GM19043 (cell line): ENCODE data around the gene OR6C2.
"Not testable (repeated sequence)": the region's sequence is repeated elsewhere in the genome, so short reads cannot be mapped to it uniquely, and the experiment has no call there.

Experiments used
- ATAC-seq: cut with Tn5 transposase; IDR thresholded peaks from one replicate; pipeline ENCODE4 v1.9.1; 2021; ENCODE audit warnings: low read depth; ENCODE audit not compliant: unreplicated experiment

The OR6C2 gene

DNA sequence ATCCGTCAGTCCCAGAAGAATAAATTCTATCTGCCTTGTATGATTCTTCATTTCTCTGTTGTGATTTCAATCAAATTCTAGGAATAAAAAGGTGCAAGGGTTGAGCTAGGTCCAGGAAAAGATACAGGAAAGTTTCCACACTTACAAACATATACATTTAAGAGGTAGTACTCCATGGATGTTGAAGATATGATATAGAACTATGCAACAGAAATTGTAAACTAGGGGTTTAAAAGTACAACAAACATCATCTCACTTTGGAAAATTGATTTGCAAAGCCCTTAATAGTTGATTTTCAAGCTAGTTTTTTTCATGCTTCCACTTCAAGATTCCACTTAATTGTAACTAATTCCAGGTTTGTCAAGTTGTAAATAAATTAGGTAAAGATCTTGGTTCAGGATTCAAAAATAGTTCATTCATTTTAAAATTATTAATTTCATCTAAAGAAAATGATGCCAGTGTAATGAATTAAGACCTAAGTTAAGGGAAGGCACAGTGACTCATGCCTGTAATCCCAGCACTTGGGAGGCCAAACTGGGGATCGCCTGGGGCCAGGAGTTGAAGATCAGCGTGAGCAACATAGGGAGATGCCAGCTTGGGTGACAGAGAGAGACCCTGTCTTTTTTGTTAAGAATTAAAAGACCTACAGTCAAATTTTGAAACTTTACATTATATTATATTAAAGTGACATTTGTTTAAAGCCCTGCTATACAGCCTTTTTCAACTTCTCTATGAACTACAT is 26.4 kb downstream of the OR6C2 start, which contains the start of gene OR6C70:
Gene OR6C70 (minus strand): TSS at position 51 of the 742 bp plus-strand sequence. CDS start 0 bp downstream, at position 51.
- ATAC-seq, result no peak

DNA sequence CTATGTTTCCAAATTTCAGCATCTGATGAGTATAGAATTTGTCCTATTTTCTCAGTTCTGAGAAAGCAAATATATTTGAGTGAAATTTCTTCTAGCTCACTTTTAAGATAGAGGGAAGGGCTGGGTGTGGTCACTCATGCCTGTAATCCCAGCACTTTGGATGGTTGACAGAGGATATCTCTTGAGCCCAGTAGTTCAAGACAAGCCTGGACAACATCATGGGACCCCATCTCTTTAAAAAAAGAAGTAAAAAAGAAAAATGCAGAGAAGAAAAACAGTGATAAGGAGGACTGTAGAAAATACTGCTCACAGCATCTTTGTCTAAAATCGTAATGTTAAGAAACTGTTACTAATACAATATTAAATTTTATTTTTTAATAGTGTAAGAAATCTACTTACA is 28.4 kb downstream of the OR6C2 start:
- ATAC-seq, result no peak

GRCh38 chr12:55479136-55479535 is 35.3 kb downstream of the OR6C2 start:
- ATAC-seq, result not testable (repeated sequence)

DNA sequence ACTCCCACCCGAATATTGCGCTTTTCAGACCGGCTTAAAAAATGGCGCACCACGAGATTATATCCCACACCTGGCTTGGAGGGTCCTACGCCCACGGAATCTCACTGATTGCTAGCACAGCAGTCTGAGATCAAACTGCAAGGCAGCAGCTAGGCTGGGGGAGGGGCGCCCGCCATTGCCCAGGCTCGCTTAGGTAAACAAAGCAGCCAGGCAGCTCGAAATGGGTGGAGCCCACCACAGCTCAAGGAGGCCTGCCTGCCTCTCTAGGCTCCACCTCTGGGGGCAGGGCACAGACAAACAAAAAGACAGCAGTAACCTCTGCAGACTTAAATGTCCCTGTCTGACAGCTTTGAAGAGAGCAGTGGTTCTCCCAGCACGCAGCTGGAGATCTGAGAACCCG is 40.4 kb downstream of the OR6C2 start:
- not testable (repeated sequence) for ATAC-seq

DNA sequence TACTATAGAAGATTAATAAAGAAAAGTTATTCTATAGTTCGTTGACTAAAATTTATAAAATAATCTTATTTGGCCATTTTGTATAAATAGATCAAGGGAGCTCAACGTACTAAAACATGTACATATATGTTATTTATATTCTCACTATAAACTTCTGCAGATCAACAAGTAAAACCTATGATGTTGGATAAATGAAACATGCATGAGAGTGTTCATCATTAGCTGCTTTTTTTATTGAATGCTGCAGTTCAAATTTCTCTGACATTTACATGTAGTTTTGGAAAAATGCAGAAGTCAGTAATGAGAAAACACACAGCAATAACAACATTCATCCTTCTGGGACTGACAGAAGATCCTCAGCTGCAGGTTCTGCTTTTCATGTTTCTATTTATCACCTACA is 48.2 kb downstream of the OR6C2 start, which contains the start of gene OR6C68:
Gene OR6C68 (plus strand): TSS at position 301 of the 400 bp plus-strand sequence. CDS start 0 bp downstream, at position 301.
- no peak for ATAC-seq

DNA sequence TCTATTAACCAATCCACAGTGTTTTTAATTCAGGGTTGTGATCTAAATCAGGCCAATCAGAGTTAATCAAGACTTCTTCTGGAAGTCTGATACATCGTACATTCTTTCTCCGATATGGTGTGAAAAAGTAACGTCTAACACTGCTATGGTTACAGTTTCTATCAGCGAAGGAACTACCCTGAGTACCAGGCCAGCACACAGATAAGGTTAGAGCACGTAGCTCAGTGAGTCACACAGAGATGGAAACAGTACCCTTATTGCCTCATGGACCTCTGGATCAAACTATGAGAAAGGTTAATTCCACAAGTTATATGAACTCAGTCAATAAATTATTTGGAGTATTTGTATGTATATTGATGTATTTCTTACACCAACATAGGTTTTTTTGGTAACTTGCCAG is 51.6 kb downstream of the OR6C2 start:
- ATAC-seq, result no peak

DNA sequence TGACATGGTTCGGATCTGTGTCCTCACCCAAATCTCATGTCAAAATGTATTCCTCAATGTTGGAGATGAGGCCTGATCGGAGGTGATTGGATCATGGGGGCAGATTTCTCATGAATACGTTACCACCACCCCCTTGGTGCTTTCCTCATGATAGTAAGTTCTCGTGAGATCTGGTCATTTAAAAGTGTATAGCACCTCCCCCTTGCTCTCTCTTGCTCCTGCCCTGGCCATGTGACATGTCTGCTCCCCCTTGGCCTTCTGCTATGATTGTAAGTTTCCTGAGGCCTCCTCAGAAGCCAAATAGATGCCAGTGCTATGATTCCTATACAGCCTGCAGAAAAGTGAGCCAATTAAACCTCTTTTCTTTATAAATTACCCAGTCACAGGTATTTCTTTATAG is 55.4 kb downstream of the OR6C2 start:
- ATAC-seq, result no peak

GRCh38 chr12:55499810-55500252 is 56.0 kb downstream of the OR6C2 start:
- ATAC-seq, result no peak

- no peak for ATAC-seq
These were observed 57.7 kb downstream of the OR6C2 start for GRCh38 chr12:55501601-55502000.
